Stimulated activated naive CD8-positive, alpha-beta T cell treated with anti-CD3 and anti-CD28 coated beads, Interleukin-15, Interleukin-2, amounts not matched to agents 100 ng/mL and 50 ng/mL, for 24 hours (primary cell): ENCODE data around the gene P2RY14.

ENCODE experiments used
- H3K27ac Mint-ChIP-seq: one replicate; pipeline ENCODE4 v1.8.0; 2021; ENCODE audit warnings: mild to moderate bottlenecking, mixed read lengths
- H3K27me3 Mint-ChIP-seq: one replicate; pipeline ENCODE4 v1.8.0; 2021; ENCODE audit warnings: mixed read lengths
- H3K36me3 Mint-ChIP-seq: one replicate; pipeline ENCODE4 v1.8.0; 2021; ENCODE audit warnings: low read depth, mixed read lengths
- H3K4me1 Mint-ChIP-seq: one replicate; pipeline ENCODE4 v1.8.0; 2021; ENCODE audit warnings: low read depth, mixed read lengths
- H3K4me3 Mint-ChIP-seq: one replicate; pipeline ENCODE4 v1.8.0; 2021; ENCODE audit warnings: mild to moderate bottlenecking, mixed read lengths
- H3K9me3 Mint-ChIP-seq: one replicate; pipeline ENCODE4 v1.8.0; 2021; ENCODE audit warnings: mixed read lengths

P2RY14 gene

GRCh38 chr3:151283907-151284461 lies 5.6 kb upstream of the P2RY14 start:
- peak overlapping the region; percentile 57 for H3K27ac Mint-ChIP-seq
- no peaks in the 10 kb centered on the region for H3K27me3 Mint-ChIP-seq
- H3K9me3 Mint-ChIP-seq, result no peaks in the 10 kb centered on the region
- H3K36me3 Mint-ChIP-seq, result no peaks in the 10 kb centered on the region
- peaks cover 29% of the 10 kb centered on the region for H3K4me1 Mint-ChIP-seq
- no peak overlapping the region for H3K4me3 Mint-ChIP-seq

DNA sequence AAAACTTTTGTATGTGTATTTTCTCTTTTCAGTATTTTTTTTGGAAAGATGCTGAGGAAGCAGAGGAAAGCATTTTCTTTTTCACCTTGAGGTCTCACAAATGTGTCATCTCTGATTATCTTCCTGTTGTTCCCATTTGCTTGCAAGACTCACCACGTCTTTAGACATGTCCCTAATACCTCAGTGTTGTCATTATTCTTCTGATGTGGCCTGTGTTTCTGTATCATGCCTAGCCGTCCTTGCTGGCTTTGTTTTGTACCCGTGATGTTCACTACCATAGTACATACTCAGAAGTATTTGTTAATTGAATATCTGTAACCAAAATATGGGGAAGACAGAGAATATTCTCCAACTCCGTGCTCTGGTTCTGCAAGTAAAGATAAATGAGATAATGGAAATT lies 5.0 kb upstream of the P2RY14 start:
- no peak overlapping the region for H3K27ac Mint-ChIP-seq
- H3K27me3 Mint-ChIP-seq, result no peaks in the 10 kb centered on the region
- peaks cover 35% of the 10 kb centered on the region for H3K4me1 Mint-ChIP-seq
- no peaks in the 10 kb centered on the region for H3K36me3 Mint-ChIP-seq
- H3K9me3 Mint-ChIP-seq, result no peaks in the 10 kb centered on the region
- H3K4me3 Mint-ChIP-seq, result no peak overlapping the region

- H3K4me3 Mint-ChIP-seq, result no peak overlapping the region
- H3K36me3 Mint-ChIP-seq, result no peaks in the 10 kb centered on the region
- H3K4me1 Mint-ChIP-seq, result peaks cover 39% of the 10 kb centered on the region
- H3K27ac Mint-ChIP-seq, result no peak overlapping the region
- no peaks in the 10 kb centered on the region for H3K27me3 Mint-ChIP-seq
- H3K9me3 Mint-ChIP-seq, result no peaks in the 10 kb centered on the region
Measured at GRCh38 chr3:151282921-151283320, 4.6 kb upstream of the P2RY14 start.

DNA sequence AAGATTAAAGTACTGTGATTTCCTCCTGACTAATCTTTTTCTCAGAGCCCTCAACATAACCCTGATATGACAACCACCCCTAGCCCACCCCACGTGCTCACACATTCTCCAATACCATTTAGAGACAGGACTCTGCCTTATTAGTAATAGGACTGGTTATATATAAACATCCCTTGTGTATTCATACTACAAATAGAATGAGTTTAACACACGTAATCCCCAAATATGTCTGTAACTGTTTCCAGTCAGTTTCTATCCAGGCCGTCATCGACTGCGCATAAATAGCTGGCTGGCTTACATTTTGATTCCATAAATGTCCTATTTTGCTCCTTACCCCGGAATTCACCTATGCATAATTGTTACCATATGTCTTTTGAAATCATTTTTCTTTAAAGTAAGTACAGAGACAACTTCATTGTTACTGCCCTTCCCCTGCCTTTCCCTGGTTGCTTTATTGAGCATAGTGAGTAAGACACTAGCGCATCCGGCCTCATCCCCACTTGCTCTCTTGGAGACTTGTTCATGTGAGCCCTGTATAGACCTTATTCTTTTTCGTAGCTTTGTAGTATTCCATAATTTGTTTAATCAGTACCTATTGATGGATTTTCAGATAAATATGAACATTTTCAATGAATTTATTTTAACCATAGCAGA lies 3.5 kb upstream of the P2RY14 start:
- no peaks in the 10 kb centered on the region for H3K36me3 Mint-ChIP-seq
- peak overlapping the region; percentile 43 for H3K27ac Mint-ChIP-seq
- peaks cover 45% of the 10 kb centered on the region for H3K4me1 Mint-ChIP-seq
- H3K9me3 Mint-ChIP-seq, result no peaks in the 10 kb centered on the region
- H3K27me3 Mint-ChIP-seq, result no peaks in the 10 kb centered on the region
- H3K4me3 Mint-ChIP-seq, result no peak overlapping the region

DNA sequence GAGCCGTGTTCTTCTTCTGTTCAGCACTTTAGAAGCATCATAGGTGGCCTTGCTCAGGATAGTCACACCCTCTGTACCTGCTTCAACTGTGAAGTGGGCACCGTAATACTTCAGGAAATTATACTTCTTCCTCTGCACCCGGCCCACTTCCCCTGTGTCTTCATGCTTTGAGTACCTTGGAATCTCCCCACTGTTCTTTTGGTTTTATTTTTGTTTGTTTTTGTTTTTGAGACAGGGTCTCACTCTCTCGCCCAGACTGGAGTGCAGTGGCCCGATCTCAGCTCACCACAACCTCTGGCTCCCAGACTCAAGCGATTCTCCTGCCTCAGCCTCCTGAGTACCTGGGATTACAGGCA lies 1.7 kb downstream of the P2RY14 start:
- no peaks in the 10 kb centered on the region for H3K36me3 Mint-ChIP-seq
- H3K27me3 Mint-ChIP-seq, result no peaks in the 10 kb centered on the region
- H3K4me1 Mint-ChIP-seq, result peaks cover 55% of the 10 kb centered on the region
- H3K27ac Mint-ChIP-seq, result peak overlapping the region; percentile 74
- peak overlapping the region; percentile 2 for H3K4me3 Mint-ChIP-seq
- H3K9me3 Mint-ChIP-seq, result no peaks in the 10 kb centered on the region

DNA sequence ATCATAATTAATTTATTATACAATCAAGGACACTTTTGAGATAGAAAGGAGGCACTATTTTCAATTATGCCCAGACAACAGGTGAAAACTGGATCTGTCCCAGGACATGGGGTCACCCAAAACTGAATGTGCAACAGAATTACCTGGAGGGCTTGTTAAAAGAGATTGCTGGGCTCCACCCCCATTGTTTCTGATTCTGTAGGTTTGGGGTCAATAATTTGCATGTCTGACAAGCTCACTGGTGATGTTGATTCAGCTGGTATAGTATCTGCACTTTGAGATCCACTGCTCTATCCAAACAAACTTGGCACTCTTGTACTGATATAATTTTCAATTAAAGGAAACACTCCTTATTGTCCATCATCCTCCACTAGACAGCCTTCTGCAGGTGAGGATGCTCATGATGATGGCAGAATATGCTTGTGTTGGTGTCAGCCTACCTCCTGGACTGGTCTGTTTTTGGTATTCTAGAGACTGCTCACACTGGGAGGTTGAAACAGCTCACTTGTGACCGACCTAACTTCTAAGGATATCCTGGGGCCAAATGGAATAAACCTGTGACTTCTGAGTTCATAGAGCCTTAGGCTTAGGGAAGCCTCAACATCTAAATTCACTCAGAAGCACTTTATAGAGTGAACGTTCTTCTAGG lies 2.2 kb downstream of the P2RY14 start:
- H3K27ac Mint-ChIP-seq, result peak overlapping the region; percentile 74
- H3K4me3 Mint-ChIP-seq, result no peak overlapping the region
- no peaks in the 10 kb centered on the region for H3K9me3 Mint-ChIP-seq
- no peaks in the 10 kb centered on the region for H3K27me3 Mint-ChIP-seq
- no peaks in the 10 kb centered on the region for H3K36me3 Mint-ChIP-seq
- H3K4me1 Mint-ChIP-seq, result peaks cover 60% of the 10 kb centered on the region

DNA sequence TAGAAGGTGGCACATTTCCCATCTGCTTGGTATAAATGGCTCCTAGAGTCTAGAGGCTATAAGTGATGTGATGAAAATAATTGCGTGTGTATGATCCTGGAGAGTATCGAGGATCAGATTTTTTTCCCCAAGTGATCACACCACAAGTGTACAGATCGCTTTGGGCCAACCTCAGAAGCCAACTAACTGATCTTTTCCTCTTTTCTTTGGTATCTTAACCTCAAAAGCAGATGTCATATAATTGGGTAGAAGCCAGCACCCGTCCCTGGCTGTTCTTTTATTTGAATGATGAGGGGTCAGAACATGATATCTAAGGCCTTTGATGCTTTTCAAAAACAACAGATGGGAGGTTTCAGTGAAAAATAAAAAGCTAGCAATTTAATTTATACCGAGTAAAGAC lies 3.3 kb downstream of the P2RY14 start:
- peak overlapping the region; percentile 22 for H3K27ac Mint-ChIP-seq
- no peaks in the 10 kb centered on the region for H3K27me3 Mint-ChIP-seq
- no peaks in the 10 kb centered on the region for H3K9me3 Mint-ChIP-seq
- H3K4me1 Mint-ChIP-seq, result peaks cover 68% of the 10 kb centered on the region
- H3K36me3 Mint-ChIP-seq, result no peaks in the 10 kb centered on the region
- no peak overlapping the region for H3K4me3 Mint-ChIP-seq

DNA sequence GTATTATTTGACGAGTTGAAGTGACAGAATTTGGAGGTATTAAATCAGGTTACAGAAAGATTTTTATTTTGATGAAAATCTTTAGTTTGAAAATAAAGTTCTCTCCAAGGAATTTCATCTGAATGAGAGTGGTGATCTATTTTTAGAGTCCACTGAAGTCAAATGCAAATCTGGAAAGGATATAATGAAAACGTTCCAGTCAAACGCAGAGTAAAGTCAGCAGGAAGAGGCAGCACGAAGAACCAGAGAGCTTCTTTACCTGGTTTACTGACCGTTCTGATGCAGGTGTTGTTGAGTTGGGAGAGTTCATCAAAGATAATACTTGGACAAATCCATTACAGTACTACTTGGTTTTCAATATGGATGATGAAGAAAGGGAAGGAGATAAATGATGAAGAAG lies 8.7 kb downstream of the P2RY14 start:
- peaks cover 4% of the 10 kb centered on the region for H3K9me3 Mint-ChIP-seq
- peaks cover 63% of the 10 kb centered on the region for H3K4me1 Mint-ChIP-seq
- no peaks in the 10 kb centered on the region for H3K27me3 Mint-ChIP-seq
- H3K4me3 Mint-ChIP-seq, result peak overlapping the region; percentile 44
- H3K36me3 Mint-ChIP-seq, result no peaks in the 10 kb centered on the region
- peak overlapping the region; percentile 81 for H3K27ac Mint-ChIP-seq

DNA sequence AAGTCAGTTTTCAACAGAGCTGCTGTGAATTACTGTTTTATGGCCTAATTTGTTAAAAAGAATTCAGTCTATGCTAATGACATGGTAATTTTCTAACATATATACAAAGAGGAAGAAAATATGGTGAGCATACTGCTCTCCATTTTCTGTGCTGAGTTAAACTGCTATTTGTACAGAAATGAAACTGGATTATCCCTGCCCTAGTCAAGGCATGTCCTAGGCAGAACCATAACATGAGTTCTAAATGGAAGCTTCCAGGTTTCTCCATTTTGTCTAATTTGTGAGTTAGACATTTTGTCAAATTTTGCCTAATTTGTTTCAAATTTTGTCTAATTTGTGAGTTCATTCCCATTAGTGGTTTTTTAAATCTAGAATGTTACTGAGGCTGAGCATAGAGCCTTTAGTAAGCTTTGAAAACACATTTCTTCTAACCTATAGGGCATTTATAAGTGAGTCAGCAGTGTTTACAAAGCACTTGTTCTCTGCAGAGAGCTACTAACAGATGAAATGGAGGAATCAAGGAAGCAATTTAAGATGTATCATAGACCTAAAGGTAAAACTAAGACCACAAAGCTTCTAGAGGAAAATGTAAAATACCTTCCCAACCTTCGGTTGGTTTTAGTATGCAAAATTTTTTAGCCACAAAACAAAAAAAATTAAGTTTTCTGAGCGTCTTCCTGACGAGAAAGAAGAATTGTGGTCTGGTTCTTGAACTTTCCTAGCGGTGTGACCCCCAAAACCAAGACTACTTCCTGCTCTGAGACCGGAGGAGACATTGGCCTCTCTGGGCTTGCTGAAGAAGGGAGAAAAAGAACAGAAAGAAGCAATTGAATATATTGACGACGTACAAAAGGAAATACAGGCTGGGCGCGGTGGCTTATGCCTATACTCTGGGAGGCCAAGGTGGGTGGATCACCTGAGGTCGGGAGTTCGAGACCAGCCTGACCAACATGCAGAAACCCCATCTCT lies 9.8 kb downstream of the P2RY14 start:
- Mint-ChIP-seq H3K4me1 (peaks cover 62% of the 10 kb centered on the region), H3K27me3 (no peaks in the 10 kb centered on the region), H3K9me3 (peaks cover 4% of the 10 kb centered on the region), H3K4me3 (peak overlapping the region; percentile 73), H3K36me3 (no peaks in the 10 kb centered on the region), H3K27ac (peak overlapping the region; percentile 94)

DNA sequence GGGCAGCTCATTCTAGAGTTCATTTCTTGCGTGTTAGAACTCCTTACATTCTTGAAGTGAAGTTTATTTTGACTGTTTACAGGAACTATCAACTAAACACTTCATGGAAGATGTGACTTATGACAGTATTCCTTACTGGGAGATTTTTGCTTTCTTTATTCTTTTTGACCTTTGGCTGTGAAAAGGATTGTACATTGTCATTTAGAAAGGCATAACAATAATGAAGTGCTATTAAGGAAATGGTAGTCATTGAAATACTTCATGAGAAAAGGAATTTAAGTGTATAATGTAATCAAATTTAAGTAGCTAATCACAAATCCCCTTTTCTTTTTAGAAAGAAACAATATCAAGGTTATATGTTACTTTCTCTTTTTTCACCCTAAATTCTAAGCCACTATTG lies 11.3 kb downstream of the P2RY14 start:
- H3K27ac Mint-ChIP-seq, result peak overlapping the region; percentile 50
- H3K9me3 Mint-ChIP-seq, result peaks cover 4% of the 10 kb centered on the region
- no peaks in the 10 kb centered on the region for H3K36me3 Mint-ChIP-seq
- H3K4me3 Mint-ChIP-seq, result no peak overlapping the region
- no peaks in the 10 kb centered on the region for H3K27me3 Mint-ChIP-seq
- peaks cover 54% of the 10 kb centered on the region for H3K4me1 Mint-ChIP-seq

DNA sequence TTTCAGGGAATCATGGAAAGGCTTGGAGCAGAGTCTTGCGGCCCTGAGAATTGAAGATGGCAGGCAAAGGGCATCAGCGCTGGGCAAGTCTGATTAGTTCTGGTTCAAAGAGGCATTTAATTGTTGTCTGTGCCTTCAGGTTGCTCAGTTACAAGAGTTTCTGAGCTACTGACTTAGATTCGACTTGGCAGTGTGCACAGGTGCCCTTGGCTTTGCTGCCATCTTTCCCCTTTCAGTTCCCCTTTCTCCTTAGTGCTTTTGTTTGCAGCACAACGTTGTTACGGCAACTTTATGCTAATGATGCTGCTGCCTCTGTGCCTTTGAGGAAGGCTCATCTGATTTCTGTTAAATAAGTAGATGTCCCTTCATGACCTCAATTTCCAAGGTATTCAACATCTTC lies 12.5 kb downstream of the P2RY14 start:
- H3K27ac Mint-ChIP-seq, result no peak overlapping the region
- H3K4me1 Mint-ChIP-seq, result peaks cover 48% of the 10 kb centered on the region
- no peaks in the 10 kb centered on the region for H3K36me3 Mint-ChIP-seq
- H3K27me3 Mint-ChIP-seq, result no peaks in the 10 kb centered on the region
- H3K4me3 Mint-ChIP-seq, result no peak overlapping the region
- H3K9me3 Mint-ChIP-seq, result peaks cover 4% of the 10 kb centered on the region

DNA sequence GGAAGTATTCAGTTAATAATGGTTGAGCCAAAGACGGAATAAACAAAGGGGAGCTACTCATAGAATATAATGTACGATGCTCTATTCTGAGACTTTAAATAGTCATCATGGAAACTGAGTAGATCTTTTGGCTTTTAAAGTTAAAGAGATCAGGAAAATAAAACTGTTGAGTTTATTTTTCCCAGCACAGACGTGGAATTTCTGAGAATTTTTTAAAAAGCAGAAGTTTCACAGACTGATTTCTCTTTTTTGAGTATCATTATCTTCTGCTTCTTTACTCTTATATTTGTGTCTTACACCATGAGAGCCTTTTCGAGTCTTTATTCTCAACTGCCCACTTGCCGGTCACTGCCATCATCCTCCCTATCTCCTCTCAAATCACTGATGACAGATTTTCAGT lies 13.2 kb downstream of the P2RY14 start:
- Mint-ChIP-seq H3K4me1 (peaks cover 42% of the 10 kb centered on the region), H3K27me3 (no peaks in the 10 kb centered on the region), H3K9me3 (peaks cover 4% of the 10 kb centered on the region), H3K27ac (peak overlapping the region; percentile 45), H3K36me3 (no peaks in the 10 kb centered on the region), H3K4me3 (no peak overlapping the region)

GRCh38 chr3:151264605-151265004 lies 13.7 kb downstream of the P2RY14 start:
- no peak overlapping the region for H3K4me3 Mint-ChIP-seq
- H3K27ac Mint-ChIP-seq, result peak overlapping the region; percentile 45
- H3K27me3 Mint-ChIP-seq, result no peaks in the 10 kb centered on the region
- H3K9me3 Mint-ChIP-seq, result peaks cover under 1% of the 10 kb centered on the region
- peaks cover 37% of the 10 kb centered on the region for H3K4me1 Mint-ChIP-seq
- no peaks in the 10 kb centered on the region for H3K36me3 Mint-ChIP-seq

GRCh38 chr3:151262871-151263525 lies 15.3 kb downstream of the P2RY14 start:
- Mint-ChIP-seq H3K4me3 (no peak overlapping the region), H3K9me3 (no peaks in the 10 kb centered on the region), H3K27me3 (no peaks in the 10 kb centered on the region), H3K4me1 (peaks cover 20% of the 10 kb centered on the region), H3K36me3 (no peaks in the 10 kb centered on the region), H3K27ac (no peak overlapping the region)
